HEK293 (cell line): ENCODE measurements around the gene SCP2D1.

Experiments
- CTCF ChIA-PET: fragments of 350-600 bp; formaldehyde crosslinking; extraction: SDS; loops from one replicate; lab custom pipeline; 2021; ENCODE audit warnings: antibody characterized with exemption; lab: Yijun Ruan, JAX
- POLR2A ChIA-PET: fragments of 300-600 bp; formaldehyde crosslinking; extraction: SDS; loops from one replicate; lab custom pipeline; 2020; ENCODE audit warnings: antibody characterized with exemption, inconsistent platforms; lab: Yijun Ruan, JAX
- H3K27ac ChIP-seq: fragments of 200-500 bp; sonication (Bioruptor generic); 2 replicates; pipeline ENCODE4 v1.5.1; 2014; ENCODE audit warnings: low read depth, low read length, control low read depth, inconsistent platforms; ENCODE audit errors: extremely low read depth
- H3K36me3 ChIP-seq, 2 experiments: fragments of 200-500 bp in 1 of 2; sonication (Bioruptor generic) in 1 of 2; 1 replicate in 1 of 2; 2 replicates in 1 of 2; pipeline ENCODE4 v1.5.1; 2014 to 2017; ENCODE audit warnings: inconsistent platforms in 2 of 2, low read length in 2 of 2; ENCODE audit not compliant: control insufficient read depth in 2 of 2, insufficient read depth in 1 of 2
- H3K4me1 ChIP-seq: fragments of 200-500 bp; sonication (Bioruptor generic); 2 replicates; pipeline ENCODE4 v1.5.1; 2014; ENCODE audit warnings: mild to moderate bottlenecking, low read length, inconsistent platforms; ENCODE audit not compliant: control insufficient read depth, insufficient read depth
- H3K4me3 ChIP-seq: 2 replicates; pipeline ENCODE4 v1.5.1; 2011; ENCODE audit warnings: low read depth, mild to moderate bottlenecking, control low read depth, low read length, moderate library complexity
- H3K9me3 ChIP-seq: fragments of 200-500 bp; sonication (Bioruptor generic); 2 replicates; pipeline ENCODE4 v1.5.1; 2014; ENCODE audit warnings: low read depth, low read length, inconsistent platforms; ENCODE audit not compliant: control insufficient read depth, insufficient read depth
- MEIS1 ChIP-seq: sonication (generic); formaldehyde crosslinking; IDR thresholded peaks from 2 replicates; pipeline ENCODE4 v1.8.1; 2022; ENCODE audit warnings: missing genetic modification reagents, mild to moderate bottlenecking, borderline replicate concordance
- TSHZ1 ChIP-seq: fragments of 450-650 bp; formaldehyde crosslinking; IDR thresholded peaks from 2 replicates; pipeline ENCODE4 v1.5.1; 2016; ENCODE audit warnings: missing biosample characterization, missing genetic modification characterization, borderline replicate concordance
- ZBTB1 ChIP-seq: fragments of 450-650 bp; formaldehyde crosslinking; IDR thresholded peaks from 2 replicates; pipeline ENCODE4 v1.5.1; 2016; ENCODE audit warnings: missing biosample characterization, missing genetic modification characterization
- ZFP41 ChIP-seq: fragments of 450-650 bp; formaldehyde crosslinking; IDR thresholded peaks from 2 replicates; pipeline ENCODE4 v1.5.1; 2016; ENCODE audit warnings: missing biosample characterization, missing genetic modification characterization, borderline replicate concordance
- ZNF138 ChIP-seq: fragments of 450-650 bp; formaldehyde crosslinking; IDR thresholded peaks from 2 replicates; pipeline ENCODE4 v1.5.1; 2016; ENCODE audit warnings: missing biosample characterization, missing genetic modification characterization, borderline replicate concordance
- ZNF223 ChIP-seq: fragments of 450-650 bp; formaldehyde crosslinking; IDR thresholded peaks from 2 replicates; pipeline ENCODE4 v1.5.1; 2016; ENCODE audit warnings: missing biosample characterization, missing genetic modification characterization
- ZNF239 ChIP-seq: fragments of 450-650 bp; formaldehyde crosslinking; IDR thresholded peaks from 2 replicates; pipeline ENCODE4 v1.5.1; 2016; ENCODE audit warnings: missing biosample characterization, missing genetic modification characterization
- ZNF274 ChIP-seq, 2 experiments: fragments of 200-500 bp in 1 of 2; fragments of 450-650 bp in 1 of 2; sonication (Bioruptor generic) in 1 of 2; formaldehyde crosslinking in 1 of 2; IDR thresholded peaks; 2 replicates each; pipeline versions ENCODE4 v1.5.1 to v1.6.1; 2014 to 2016; ENCODE audit warnings: borderline replicate concordance in 1 of 2, inconsistent platforms in 1 of 2, low read length in 1 of 2, missing biosample characterization in 1 of 2, missing genetic modification characterization in 1 of 2
- ZNF416 ChIP-seq: fragments of 450-650 bp; formaldehyde crosslinking; IDR thresholded peaks from 2 replicates; pipeline ENCODE4 v1.5.1; 2016; ENCODE audit warnings: missing biosample characterization, missing genetic modification characterization
- ZNF426 ChIP-seq: fragments of 450-650 bp; formaldehyde crosslinking; IDR thresholded peaks from 2 replicates; pipeline ENCODE4 v1.5.1; 2017; ENCODE audit warnings: missing biosample characterization, missing genetic modification characterization, mild to moderate bottlenecking, inconsistent platforms, moderate library complexity
- ZNF501 ChIP-seq: fragments of 450-650 bp; formaldehyde crosslinking; IDR thresholded peaks from 2 replicates; pipeline ENCODE4 v1.5.1; 2016; ENCODE audit warnings: missing biosample characterization, missing genetic modification characterization
- ZNF544 ChIP-seq: fragments of 450-650 bp; formaldehyde crosslinking; IDR thresholded peaks from 2 replicates; pipeline ENCODE4 v1.5.0; 2017; ENCODE audit warnings: missing biosample characterization, missing genetic modification characterization
- ZNF571 ChIP-seq: fragments of 450-650 bp; formaldehyde crosslinking; IDR thresholded peaks from 2 replicates; pipeline ENCODE4 v1.5.0; 2017; ENCODE audit warnings: missing biosample characterization, missing genetic modification characterization
- ZNF660 ChIP-seq: fragments of 450-650 bp; IDR thresholded peaks from 2 replicates; pipeline ENCODE4 v1.5.1; 2018; ENCODE audit warnings: missing biosample characterization, mild to moderate bottlenecking, missing genetic modification characterization
- ZSCAN23 ChIP-seq: fragments of 450-650 bp; formaldehyde crosslinking; IDR thresholded peaks from 2 replicates; pipeline ENCODE4 v1.5.1; 2016; ENCODE audit warnings: missing biosample characterization, missing genetic modification characterization
- TF ChIP-seq, protein P1 (sequence below): fragments of 450-650 bp; formaldehyde crosslinking; IDR thresholded peaks from 2 replicates; pipeline ENCODE4 v1.5.1; 2017; ENCODE audit warnings: missing biosample characterization, mild to moderate bottlenecking, missing genetic modification characterization, moderate library complexity
- TF ChIP-seq, protein P2 (sequence below): fragments of 450-650 bp; formaldehyde crosslinking; IDR thresholded peaks from 2 replicates; pipeline ENCODE4 v1.5.1; 2016; ENCODE audit warnings: missing biosample characterization, missing genetic modification characterization
- TF ChIP-seq, protein P3 (sequence below): fragments of 450-650 bp; formaldehyde crosslinking; IDR thresholded peaks from 2 replicates; pipeline ENCODE4 v1.5.1; 2017; ENCODE audit warnings: missing biosample characterization, missing genetic modification characterization
- TF ChIP-seq, protein P4 (sequence below): fragments of 450-650 bp; formaldehyde crosslinking; IDR thresholded peaks from 2 replicates; pipeline ENCODE4 v1.5.1; 2016; ENCODE audit warnings: missing biosample characterization, missing genetic modification characterization, borderline replicate concordance
- TF ChIP-seq, protein P5 (sequence below): fragments of 450-650 bp; formaldehyde crosslinking; IDR thresholded peaks from 2 replicates; pipeline ENCODE4 v1.5.1; 2017; ENCODE audit warnings: missing biosample characterization, missing genetic modification characterization

Gene SCP2D1

DNA sequence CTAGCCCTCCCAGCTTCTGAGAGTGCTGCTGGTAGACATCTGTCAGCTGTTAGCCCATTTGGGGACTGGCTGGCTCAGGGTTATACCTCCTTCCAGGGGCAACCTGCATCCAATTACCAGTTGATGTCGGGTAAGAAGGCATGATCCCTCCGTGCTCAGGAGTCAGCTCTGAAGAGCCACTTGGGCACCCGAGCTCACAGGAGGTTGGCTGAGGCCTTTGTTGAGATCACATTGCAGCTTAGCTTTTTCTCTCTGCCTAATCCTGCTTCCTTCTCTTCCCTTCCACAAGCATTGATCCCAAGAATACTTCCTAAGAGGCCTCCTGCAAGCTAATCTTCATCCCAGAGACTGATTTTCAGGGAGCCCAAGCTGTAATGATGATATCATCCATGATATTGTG is 35.5 kb downstream of the SCP2D1 start:
- Histone ChIP-seq H3K36me3 (no peaks in the 10 kb centered on the region), H3K27ac (no peak overlapping the region), H3K9me3 (no peaks in the 10 kb centered on the region), H3K4me1 (no peaks in the 10 kb centered on the region), H3K4me3 (no peak overlapping the region)
- TF ChIP-seq, protein P1, sequence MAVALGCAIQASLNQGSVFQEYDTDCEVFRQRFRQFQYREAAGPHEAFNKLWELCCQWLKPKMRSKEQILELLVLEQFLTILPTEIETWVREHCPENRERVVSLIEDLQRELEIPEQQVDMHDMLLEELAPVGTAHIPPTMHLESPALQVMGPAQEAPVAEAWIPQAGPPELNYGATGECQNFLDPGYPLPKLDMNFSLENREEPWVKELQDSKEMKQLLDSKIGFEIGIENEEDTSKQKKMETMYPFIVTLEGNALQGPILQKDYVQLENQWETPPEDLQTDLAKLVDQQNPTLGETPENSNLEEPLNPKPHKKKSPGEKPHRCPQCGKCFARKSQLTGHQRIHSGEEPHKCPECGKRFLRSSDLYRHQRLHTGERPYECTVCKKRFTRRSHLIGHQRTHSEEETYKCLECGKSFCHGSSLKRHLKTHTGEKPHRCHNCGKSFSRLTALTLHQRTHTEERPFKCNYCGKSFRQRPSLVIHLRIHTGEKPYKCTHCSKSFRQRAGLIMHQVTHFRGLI (tag by site-specific recombination), result no peak
- TF ChIP-seq ZNF426 (tag by site-specific recombination) (no peak), ZNF416 (tag by site-specific recombination) (no peak), ZFP41 (tag by site-specific recombination) (no peak), ZNF544 (tag by site-specific recombination) (no peak), ZNF274 (IDR thresholded peaks at IDR 0.05; ENCODE audit: low read length) (no peak), ZNF274 (tag by site-specific recombination; IDR thresholded peaks at IDR 0.05; ENCODE audit: borderline replicate concordance) (no peak), ZNF660 (tag by site-specific recombination) (no peak), MEIS1 (CRISPR knock-in tag) (no peak), TSHZ1 (tag by site-specific recombination) (no peak), ZNF138 (tag by site-specific recombination) (no peak), ZNF239 (no peak), ZNF501 (tag by site-specific recombination) (no peak), ZSCAN23 (tag by site-specific recombination) (no peak), ZNF223 (tag by site-specific recombination) (no peak), ZBTB1 (tag by site-specific recombination) (no peak), ZNF571 (no peak)
- TF ChIP-seq, protein P2, sequence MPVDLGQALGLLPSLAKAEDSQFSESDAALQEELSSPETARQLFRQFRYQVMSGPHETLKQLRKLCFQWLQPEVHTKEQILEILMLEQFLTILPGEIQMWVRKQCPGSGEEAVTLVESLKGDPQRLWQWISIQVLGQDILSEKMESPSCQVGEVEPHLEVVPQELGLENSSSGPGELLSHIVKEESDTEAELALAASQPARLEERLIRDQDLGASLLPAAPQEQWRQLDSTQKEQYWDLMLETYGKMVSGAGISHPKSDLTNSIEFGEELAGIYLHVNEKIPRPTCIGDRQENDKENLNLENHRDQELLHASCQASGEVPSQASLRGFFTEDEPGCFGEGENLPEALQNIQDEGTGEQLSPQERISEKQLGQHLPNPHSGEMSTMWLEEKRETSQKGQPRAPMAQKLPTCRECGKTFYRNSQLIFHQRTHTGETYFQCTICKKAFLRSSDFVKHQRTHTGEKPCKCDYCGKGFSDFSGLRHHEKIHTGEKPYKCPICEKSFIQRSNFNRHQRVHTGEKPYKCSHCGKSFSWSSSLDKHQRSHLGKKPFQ (tag by site-specific recombination), result no peak
- TF ChIP-seq, protein P3, sequence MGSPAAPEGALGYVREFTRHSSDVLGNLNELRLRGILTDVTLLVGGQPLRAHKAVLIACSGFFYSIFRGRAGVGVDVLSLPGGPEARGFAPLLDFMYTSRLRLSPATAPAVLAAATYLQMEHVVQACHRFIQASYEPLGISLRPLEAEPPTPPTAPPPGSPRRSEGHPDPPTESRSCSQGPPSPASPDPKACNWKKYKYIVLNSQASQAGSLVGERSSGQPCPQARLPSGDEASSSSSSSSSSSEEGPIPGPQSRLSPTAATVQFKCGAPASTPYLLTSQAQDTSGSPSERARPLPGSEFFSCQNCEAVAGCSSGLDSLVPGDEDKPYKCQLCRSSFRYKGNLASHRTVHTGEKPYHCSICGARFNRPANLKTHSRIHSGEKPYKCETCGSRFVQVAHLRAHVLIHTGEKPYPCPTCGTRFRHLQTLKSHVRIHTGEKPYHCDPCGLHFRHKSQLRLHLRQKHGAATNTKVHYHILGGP, result no peak
- TF ChIP-seq, protein P4, sequence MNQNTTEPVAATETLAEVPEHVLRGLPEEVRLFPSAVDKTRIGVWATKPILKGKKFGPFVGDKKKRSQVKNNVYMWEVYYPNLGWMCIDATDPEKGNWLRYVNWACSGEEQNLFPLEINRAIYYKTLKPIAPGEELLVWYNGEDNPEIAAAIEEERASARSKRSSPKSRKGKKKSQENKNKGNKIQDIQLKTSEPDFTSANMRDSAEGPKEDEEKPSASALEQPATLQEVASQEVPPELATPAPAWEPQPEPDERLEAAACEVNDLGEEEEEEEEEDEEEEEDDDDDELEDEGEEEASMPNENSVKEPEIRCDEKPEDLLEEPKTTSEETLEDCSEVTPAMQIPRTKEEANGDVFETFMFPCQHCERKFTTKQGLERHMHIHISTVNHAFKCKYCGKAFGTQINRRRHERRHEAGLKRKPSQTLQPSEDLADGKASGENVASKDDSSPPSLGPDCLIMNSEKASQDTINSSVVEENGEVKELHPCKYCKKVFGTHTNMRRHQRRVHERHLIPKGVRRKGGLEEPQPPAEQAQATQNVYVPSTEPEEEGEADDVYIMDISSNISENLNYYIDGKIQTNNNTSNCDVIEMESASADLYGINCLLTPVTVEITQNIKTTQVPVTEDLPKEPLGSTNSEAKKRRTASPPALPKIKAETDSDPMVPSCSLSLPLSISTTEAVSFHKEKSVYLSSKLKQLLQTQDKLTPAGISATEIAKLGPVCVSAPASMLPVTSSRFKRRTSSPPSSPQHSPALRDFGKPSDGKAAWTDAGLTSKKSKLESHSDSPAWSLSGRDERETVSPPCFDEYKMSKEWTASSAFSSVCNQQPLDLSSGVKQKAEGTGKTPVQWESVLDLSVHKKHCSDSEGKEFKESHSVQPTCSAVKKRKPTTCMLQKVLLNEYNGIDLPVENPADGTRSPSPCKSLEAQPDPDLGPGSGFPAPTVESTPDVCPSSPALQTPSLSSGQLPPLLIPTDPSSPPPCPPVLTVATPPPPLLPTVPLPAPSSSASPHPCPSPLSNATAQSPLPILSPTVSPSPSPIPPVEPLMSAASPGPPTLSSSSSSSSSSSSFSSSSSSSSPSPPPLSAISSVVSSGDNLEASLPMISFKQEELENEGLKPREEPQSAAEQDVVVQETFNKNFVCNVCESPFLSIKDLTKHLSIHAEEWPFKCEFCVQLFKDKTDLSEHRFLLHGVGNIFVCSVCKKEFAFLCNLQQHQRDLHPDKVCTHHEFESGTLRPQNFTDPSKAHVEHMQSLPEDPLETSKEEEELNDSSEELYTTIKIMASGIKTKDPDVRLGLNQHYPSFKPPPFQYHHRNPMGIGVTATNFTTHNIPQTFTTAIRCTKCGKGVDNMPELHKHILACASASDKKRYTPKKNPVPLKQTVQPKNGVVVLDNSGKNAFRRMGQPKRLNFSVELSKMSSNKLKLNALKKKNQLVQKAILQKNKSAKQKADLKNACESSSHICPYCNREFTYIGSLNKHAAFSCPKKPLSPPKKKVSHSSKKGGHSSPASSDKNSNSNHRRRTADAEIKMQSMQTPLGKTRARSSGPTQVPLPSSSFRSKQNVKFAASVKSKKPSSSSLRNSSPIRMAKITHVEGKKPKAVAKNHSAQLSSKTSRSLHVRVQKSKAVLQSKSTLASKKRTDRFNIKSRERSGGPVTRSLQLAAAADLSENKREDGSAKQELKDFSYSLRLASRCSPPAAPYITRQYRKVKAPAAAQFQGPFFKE, result no peak
- TF ChIP-seq, protein P5, sequence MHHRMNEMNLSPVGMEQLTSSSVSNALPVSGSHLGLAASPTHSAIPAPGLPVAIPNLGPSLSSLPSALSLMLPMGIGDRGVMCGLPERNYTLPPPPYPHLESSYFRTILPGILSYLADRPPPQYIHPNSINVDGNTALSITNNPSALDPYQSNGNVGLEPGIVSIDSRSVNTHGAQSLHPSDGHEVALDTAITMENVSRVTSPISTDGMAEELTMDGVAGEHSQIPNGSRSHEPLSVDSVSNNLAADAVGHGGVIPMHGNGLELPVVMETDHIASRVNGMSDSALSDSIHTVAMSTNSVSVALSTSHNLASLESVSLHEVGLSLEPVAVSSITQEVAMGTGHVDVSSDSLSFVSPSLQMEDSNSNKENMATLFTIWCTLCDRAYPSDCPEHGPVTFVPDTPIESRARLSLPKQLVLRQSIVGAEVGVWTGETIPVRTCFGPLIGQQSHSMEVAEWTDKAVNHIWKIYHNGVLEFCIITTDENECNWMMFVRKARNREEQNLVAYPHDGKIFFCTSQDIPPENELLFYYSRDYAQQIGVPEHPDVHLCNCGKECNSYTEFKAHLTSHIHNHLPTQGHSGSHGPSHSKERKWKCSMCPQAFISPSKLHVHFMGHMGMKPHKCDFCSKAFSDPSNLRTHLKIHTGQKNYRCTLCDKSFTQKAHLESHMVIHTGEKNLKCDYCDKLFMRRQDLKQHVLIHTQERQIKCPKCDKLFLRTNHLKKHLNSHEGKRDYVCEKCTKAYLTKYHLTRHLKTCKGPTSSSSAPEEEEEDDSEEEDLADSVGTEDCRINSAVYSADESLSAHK, result no peak
- ChIA-PET POLR2A (no interaction called here), CTCF (no interaction called here)
